GM12892 (cell line): ENCODE data around the gene TMEM11.

Experiments
- POLR2A ChIP-seq: IDR thresholded peaks from 2 replicates; pipeline ENCODE4 v1.6.1; 2011; ENCODE audit warnings: low read depth, low read length, control low read depth
- POLR2AphosphoS5 ChIP-seq: IDR thresholded peaks from 2 replicates; pipeline ENCODE4 v1.6.1; 2011; ENCODE audit warnings: low read depth, low read length, control low read depth
- TAF1 ChIP-seq: IDR thresholded peaks from 2 replicates; pipeline ENCODE4 v1.6.1; 2011; ENCODE audit warnings: low read depth, mild to moderate bottlenecking, control low read depth, low read length, borderline replicate concordance

DNA sequence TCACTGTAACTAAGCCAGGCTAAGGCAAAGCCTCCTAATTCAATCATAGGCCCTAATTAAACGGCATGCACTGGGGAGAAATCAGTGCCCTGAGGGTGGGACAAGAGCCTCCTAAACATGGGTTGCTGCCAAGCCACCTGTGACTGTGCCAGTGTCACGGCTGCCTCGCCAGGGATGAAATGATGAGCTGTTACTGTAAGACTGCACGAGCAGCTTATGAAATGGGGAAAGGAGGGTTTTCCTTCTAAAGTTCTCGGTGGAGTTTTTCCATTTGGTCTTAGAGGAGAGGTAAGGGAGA lies 12.7 kb downstream of the TMEM11 start:
- TF ChIP-seq POLR2AphosphoS5: no peak
- TF ChIP-seq POLR2A: no peak
- TF ChIP-seq TAF1: no peak
